Right lobe of liver (tissue), 4 donors: ENCODE measurements around the gene KCNIP1.

ENCODE experiments used
- POLR2A ChIP-seq: fragments of 450-650 bp; IDR thresholded peaks from one replicate; pipeline ENCODE4 v1.6.1; 2017; ENCODE audit warnings: antibody characterized with exemption, mild to moderate bottlenecking
- TF ChIP-seq, protein P1 (sequence below), 4 donors: fragments of 200-600 bp in 3 of 4; fragments of 450-650 bp in 1 of 4; IDR thresholded peaks; one replicate each; pipeline versions ENCODE4 v1.5.1 to v1.8.0; 2016 to 2022; ENCODE audit warnings: antibody characterized with exemption in 4 of 4, mild to moderate bottlenecking in 2 of 4
- donor health status: DM: no; HTN: no; CAD: no.
- donor health status: DM: no; HTN: no; CAD: no.
- donor health status: DM: no; HTN: yes; CAD: no.

DNA sequence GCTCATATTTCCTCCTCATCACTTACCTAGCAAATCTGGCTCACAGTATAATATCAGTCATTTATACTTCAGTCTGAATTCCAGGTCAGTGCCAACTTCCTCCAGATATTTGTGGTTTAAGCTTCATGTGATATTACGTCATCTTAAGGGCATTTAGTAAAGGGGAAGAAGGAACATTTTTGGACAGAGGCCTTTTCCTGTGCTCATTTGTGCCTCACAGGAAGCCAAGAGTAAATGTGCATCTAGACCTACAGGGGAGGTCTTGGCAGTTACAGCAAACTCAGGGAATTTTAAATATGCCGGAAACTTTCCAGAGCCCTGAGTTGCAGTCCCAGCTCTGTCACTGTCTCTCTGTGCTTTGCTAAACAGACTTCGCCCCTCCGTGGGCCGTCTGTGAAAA is 12.3 kb upstream of the KCNIP1 start:
- TF ChIP-seq, protein P1, sequence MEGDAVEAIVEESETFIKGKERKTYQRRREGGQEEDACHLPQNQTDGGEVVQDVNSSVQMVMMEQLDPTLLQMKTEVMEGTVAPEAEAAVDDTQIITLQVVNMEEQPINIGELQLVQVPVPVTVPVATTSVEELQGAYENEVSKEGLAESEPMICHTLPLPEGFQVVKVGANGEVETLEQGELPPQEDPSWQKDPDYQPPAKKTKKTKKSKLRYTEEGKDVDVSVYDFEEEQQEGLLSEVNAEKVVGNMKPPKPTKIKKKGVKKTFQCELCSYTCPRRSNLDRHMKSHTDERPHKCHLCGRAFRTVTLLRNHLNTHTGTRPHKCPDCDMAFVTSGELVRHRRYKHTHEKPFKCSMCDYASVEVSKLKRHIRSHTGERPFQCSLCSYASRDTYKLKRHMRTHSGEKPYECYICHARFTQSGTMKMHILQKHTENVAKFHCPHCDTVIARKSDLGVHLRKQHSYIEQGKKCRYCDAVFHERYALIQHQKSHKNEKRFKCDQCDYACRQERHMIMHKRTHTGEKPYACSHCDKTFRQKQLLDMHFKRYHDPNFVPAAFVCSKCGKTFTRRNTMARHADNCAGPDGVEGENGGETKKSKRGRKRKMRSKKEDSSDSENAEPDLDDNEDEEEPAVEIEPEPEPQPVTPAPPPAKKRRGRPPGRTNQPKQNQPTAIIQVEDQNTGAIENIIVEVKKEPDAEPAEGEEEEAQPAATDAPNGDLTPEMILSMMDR (IDR thresholded peaks at IDR 0.05) = no peak
- TF ChIP-seq POLR2A = no peak
